ENCODE measurements around the gene PSG1.
"Not testable (repeated sequence)": the region's sequence is repeated elsewhere in the genome, so short reads cannot be mapped to it uniquely, and the experiment has no call there.

Gene PSG1

GRCh38 chr19:42831221-42832019 is 48.1 kb downstream of the PSG1 start:
- DNase-seq (ENCODE audit: low read depth in 2 of 2, low spot score in 1 of 2), result no peak

GRCh38 chr19:42821306-42821977 is 58.1 kb downstream of the PSG1 start:
- not testable (repeated sequence) for DNase-seq (ENCODE audit: low read depth in 2 of 2, low spot score in 1 of 2)

DNA sequence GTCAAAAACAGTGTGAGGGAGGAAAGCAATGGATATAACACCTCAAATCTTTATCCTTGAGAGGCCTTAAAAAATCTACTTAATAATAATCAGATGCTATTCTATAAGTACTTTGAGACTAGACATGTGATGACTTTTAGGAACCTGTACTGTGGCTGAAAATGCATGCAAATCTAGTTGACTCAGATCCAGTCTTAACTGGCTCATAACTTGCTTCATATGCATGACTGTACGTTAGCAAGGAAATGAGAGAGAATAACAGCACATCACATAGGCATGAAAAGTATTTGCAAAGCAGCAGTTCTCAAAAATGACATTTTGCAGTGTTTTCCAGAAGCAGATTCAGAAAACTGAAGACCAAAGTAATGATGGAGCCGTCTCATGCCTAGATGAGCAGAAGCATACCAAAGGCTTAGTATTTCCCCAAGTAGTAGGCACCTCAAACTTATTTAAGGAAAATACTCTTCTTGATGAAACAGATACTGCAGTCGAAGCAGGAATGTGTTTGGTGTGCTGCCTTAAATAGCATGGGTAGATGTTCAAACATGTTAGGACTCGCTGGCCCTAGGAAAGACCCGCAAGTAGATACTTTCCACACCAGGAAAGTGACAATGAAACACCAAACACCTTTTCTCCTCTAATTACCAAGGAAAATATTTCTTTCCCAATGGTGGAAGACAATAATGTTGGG is 59.4 kb downstream of the PSG1 start:
- DNase-seq (ENCODE audit: low read depth in 2 of 2, low spot score in 1 of 2), result not testable (repeated sequence)

GRCh38 chr19:42816894-42817293 is 62.6 kb downstream of the PSG1 start:
- no peak for DNase-seq (ENCODE audit: low read depth in 2 of 2, low spot score in 1 of 2)

Data from stimulated activated CD8-positive, alpha-beta memory T cell treated with anti-CD3 and anti-CD28 coated beads, Interleukin-4, amount 100 ng/mL, for 1 hour (primary cell).